GM18507 (cell line): ENCODE measurements around the gene LARP4B.
"Not testable (repeated sequence)": the region's sequence is repeated elsewhere in the genome, so short reads cannot be mapped to it uniquely, and the experiment has no call there.

Experiments used
- DNase-seq: peaks from one replicate; pipeline ENCODE4 v3.0.0; 2011; ENCODE audit warnings: low read depth; ENCODE audit not compliant: insufficient read length; ENCODE audit errors: extremely low spot score
- FAIRE-seq: peaks from 2 replicates; lab custom pipeline; 2011; peaks lifted over from hg19 to GRCh38; lab: Jason Lieb, UNC

Gene LARP4B

DNA sequence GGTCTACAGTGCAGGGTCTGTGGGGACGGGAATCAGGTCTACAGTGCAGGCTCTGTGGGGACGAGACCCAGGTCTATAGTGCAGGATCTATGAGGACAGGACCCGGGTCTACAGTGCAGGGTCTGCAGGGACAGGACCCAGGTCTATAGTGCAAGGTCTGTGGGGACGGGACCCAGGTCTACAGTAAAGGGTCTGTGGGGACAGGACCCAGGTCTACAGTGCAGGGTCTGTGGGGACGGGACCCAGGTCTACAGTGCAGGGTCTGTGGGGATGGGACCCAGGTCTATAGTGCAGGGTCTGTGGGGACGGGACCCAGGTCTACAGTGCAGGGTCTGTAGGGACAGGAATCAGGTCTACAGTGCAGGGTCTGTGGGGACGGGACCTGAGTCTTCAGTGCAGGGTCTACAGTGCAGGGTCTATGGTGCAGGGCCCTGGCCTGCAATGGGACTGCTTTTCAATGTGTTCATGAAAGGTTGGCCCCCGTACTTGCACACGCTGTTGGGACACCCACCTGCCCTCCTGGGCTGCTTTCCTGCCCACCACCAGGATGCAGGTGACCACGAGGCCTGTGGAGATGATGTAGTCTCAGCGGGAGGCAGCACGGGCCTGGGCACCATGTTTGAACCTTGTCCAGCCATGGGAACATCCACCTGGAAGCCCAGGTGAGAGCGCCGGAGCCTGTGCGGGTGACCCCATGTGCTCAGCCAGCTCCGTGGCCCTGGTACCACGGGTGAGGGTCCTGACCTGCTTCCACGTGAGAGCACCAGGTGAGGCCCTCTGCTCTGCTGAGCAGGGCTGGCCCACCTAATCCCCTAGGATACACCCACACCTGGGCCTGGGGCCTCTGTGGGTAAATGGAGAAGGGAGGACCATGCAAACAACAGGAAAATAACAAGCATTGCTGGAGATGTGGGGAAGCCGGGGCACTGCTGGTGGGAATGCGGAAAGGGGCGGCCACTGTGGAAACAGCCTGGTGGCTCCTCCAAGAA is 150.7 kb downstream of the LARP4B start:
- no peak for DNase-seq
- FAIRE-seq = no peak

DNA sequence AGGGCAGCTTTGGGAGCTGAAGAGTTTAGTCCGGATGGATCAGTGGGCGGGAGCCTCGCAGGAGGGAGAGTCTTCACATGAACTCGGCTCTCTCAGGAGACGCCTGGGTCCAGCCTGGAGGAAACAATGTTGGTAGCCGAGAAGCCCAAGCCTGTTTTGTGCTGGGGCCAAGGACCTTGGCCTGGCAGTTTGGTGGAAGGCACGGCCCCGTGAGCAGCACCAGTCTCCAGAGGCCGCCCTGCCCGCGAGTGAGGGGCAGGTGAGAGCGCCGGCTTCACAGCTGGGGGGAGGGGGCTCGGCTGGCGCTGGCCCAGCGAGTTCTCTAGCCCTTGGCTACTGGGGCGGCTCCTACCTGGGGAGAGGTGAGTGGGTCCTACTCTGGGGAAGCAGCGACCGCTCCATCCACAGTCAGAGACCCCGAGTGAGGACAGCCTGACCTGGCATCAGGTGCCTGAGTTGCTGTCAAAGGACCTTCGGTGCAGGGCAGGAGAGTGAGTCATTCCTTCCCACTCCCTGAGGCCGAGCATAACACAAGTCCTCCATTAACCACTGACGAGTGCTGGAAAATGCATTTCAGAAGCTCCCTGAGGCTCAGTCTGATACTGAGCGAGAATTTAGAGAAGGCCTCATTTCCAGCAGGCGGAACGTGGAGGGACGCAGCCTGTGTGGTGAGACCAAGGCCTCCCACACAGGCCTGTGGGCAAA is 152.7 kb downstream of the LARP4B start:
- DNase-seq (no peak), FAIRE-seq (no peak)

- FAIRE-seq = no peak
- DNase-seq = no peak
Measured at GRCh38 chr10:777913-778479, 153.5 kb downstream of the LARP4B start.

DNA sequence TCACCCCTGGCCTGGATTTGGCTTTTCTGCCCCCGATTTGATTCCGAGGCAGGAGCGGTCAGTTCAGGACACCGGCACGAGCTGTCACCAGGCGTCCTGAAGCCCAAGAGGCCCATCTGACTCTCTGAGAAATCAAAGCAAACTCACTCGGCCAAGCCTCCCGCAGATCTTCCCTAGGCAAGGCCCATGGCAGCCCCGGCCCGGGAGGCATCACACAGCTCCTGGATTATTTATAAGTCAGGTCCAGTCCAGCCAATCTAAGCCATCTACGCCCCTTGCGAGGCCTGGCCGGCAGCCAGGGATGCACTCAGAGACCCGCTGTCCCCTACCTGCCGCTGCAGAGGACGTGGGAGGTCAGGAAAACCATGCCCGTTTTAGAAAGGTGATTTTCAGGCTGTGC is 154.7 kb downstream of the LARP4B start:
- FAIRE-seq (no peak), DNase-seq (no peak)

DNA sequence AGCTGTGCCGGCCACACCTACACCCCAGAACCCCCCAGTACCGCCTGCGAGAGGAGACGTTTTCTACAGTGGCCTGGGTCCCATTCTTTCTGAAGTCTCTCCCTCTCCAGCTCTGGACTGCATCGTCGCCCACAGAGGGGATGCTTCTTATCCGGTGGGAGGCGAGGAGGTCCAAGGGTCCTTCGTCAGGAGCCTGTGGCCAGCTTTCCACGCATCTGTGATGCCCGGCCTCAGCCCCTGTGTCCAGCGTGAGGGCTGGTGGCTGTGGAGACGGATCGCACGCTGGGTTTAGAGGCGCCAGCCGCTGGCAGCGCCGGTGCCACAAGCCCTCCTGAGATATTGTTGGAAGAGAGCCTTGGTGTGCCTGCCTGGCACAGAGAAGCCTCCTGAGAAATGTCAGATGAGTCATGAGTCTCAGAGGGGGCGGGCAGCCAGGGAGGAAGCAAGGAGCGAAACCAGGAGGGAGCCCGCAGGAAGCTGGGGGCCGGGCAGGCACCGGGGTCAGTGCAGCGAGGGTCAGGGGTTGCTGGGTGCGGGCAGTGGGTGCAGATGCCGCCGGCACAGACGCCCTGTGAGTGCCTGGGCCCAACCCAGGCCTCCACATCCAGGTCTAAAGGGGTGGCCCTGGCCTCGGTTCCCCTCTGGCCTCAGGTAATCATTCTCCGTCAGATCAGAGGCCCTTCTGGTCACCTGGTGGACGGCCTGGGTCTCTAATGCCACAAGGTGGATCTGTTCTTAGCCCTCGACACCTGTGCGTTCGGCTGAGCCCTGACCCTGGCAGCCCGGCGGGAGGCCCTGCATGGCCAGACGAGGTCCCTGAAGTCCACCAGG is 156.0 kb downstream of the LARP4B start:
- DNase-seq = no peak
- no peak for FAIRE-seq

DNA sequence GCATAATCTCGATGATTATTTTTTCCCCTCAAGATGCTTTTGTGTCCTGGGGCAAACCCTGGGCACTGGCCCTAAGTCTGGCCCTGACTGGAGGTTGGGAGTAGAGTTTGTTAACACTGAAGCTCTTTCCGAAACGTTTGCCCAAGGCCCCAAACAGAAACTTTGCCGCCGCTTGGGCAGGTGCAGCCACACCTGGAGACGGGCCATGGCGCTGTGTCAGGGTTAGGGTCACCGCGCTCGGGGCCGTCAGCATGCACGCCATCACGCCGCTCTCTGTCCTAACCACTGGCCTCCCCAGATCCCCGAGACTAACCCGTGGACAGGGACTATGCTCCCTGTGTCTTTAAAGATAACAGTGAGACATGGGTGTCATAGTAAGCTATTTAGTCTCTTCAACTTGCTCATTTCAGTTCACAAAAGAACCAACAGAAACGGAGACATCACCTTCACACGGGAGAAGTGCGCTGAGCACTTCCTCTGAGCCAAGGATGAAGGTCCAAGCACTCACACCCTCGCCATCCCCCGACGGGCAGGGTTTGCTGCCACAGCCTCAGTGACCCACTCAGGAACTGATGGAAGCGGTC is 156.8 kb downstream of the LARP4B start:
- no peak for DNase-seq
- FAIRE-seq = no peak

GRCh38 chr10:774223-774622 is 157.3 kb downstream of the LARP4B start:
- no peak for FAIRE-seq
- DNase-seq = no peak

DNA sequence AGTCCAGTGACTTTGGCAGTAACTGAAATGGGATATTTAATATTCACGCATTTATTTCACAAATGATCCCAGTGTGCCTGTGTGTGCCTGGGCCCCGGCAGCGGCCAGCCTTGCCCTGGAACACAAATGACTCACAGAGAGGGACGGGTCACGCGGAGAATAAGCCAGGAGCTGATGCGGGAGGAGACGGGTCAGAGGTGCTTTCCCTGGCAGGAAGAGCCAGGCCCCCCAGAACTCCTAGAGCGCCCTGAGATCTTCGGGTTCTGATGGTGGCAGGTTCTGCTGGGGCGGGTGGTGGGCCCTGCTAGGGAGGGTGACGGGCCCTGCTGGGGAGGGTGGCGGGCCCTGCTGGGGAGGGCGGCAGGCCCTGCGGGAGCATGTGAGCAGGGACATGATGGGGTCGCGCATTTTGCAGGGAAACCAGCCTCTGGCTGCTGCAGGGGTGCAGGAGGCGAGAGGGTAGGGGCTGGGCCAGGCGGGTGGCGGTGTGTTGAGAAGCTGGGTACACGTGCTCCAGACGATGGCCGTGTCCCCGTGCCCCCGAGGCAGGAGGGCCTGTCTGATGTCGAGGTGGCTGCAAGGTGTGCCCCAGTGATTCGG is 157.8 kb downstream of the LARP4B start:
- DNase-seq = no peak
- FAIRE-seq = no peak

- no peak for FAIRE-seq
Measured at GRCh38 chr10:772227-772637, 159.3 kb downstream of the LARP4B start.

GRCh38 chr10:771647-772046 is 159.9 kb downstream of the LARP4B start:
- no peak for FAIRE-seq
- no peak for DNase-seq

More at GRCh38 chr10:772227-772637, 159.3 kb downstream of the LARP4B start:
- DNase-seq = no peak

- FAIRE-seq (no peak), DNase-seq (no peak)
Measured at GRCh38 chr10:770975-771374, 160.5 kb downstream of the LARP4B start.

DNA sequence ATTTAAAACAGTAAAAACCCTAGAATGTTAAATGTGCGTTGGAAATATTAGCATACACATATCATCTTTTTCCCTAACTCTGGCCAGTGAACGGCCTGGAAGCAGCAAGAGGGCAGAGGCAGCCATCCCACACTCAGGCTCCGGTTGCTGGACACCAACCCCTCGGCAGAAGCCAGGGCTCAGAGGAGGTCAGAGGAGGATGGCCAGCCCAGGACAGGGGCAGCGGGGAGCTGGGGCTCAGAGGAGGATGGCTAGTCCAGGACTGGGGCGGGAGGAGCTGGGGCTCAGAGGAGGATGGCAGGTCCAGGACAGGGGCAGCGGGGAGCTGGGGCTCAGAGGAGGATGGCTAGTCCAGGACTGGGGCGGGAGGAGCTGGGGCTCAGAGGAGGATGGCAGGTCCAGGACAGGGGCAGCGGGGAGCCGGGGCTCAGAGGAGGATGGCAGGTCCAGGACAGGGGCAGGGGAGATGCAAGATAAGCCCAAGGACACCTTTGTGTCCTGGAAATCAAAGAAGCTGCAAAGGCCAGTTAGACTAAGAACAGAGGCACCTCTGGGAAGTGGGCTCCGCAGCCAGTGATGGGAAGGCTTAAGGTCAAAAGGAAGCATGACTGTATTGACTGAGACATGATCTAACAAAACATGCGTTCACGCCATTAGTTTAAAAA is 161.3 kb downstream of the LARP4B start:
- not testable (repeated sequence) for FAIRE-seq, DNase-seq

DNA sequence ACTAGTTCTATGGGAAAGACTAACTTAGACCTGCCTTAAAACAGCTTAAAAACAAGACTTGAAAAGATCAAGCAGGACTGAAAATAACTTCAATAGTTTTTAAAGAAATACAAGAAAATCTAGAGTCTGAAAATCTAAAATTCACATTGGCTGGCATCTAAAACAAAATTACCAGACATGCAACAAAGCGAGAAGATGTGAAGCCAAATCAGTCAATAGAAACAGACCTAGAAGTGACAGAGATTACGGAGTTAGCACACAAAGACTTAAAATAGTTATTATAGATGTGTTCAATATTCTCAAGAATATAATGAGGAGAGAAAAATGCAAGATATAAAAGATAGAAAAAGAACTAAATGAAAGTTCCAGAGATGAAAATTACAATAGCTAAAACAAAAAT is 163.7 kb downstream of the LARP4B start:
- FAIRE-seq = no peak
- no peak for DNase-seq

GRCh38 chr10:767211-767610 is 164.3 kb downstream of the LARP4B start:
- FAIRE-seq = no peak
- no peak for DNase-seq

- no peak for DNase-seq
- no peak for FAIRE-seq
Measured at GRCh38 chr10:761376-761775, 170.1 kb downstream of the LARP4B start.

GRCh38 chr10:760622-761021 is 170.9 kb downstream of the LARP4B start:
- DNase-seq (no peak), FAIRE-seq (no peak)

GRCh38 chr10:759898-760477 is 171.5 kb downstream of the LARP4B start:
- DNase-seq (no peak), FAIRE-seq (no peak)
